NCI-H2107 (cell line): ENCODE results near the gene SYNE1.
"Not testable (repeated sequence)": the region's sequence is repeated elsewhere in the genome, so short reads cannot be mapped to it uniquely, and the experiment has no call there.

Experiments
- DNase-seq: peaks from one replicate; lab custom pipeline; 2025; lab: John Stamatoyannopoulos, UW

Gene SYNE1

DNA sequence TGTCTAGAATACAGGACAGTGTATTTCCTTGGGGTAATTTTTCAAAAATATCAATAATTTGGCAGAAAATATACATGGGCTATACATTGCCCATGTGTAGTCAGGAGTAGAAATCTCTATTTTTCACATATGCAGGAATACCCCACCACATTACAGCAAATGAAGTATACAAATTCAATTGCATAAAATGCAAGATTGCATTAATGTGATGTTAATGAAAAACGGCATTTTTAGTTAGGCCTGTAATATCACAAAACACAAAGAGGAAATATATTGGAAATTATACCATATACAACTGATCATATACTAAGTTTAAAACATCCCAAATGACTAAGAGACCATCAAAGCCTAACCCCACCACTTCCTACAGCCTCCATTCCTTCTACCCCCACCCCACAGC is 154.9 kb downstream of the SYNE1 start:
- no peak for DNase-seq

GRCh38 chr6:152478377-152479010 is 158.7 kb downstream of the SYNE1 start:
- DNase-seq = no peak

GRCh38 chr6:152474354-152474753 is 162.8 kb downstream of the SYNE1 start:
- no peak for DNase-seq

- DNase-seq = no peak
Measured at GRCh38 chr6:152472325-152472724, 164.8 kb downstream of the SYNE1 start.

- no peak for DNase-seq
Measured at GRCh38 chr6:152471456-152472265, 165.5 kb downstream of the SYNE1 start.

DNA sequence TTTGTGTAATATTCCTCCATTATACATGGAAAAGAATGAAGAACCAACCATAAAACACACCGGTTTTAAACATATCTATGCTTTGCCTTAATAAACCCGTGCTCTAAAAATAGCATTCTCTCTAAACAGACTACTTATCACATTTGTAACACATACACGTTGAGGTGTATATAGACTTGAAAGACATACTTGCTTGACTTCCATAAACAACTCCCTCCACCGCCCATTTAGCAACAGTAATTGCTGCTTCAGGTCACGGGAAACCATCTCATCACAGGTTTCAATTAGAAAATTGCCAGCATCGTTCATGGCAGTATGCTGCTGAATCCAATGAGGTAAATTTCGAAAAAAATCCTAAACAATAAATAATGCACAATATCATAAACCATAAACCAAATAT is 174.0 kb downstream of the SYNE1 start:
- DNase-seq = no peak

DNA sequence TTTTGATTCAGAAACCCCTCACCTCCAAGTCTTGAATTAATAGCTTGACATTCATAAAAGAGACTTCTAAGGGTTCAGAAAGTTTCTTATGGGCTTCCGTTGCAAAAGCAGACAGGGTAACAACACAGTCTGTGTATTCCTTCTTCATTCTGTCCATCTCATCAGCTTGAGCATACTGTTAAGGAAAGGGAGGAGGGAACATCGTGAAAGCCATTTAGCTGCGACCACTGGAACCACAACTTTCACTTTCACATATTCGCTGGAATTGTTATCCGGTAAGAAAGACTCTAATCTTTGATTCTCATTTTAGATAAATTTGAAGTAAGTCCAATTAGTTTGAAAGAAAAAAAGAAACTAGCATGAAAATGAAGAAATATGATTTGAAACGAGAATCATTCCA is 174.4 kb downstream of the SYNE1 start:
- DNase-seq = no peak

GRCh38 chr6:152461556-152461955 is 175.6 kb downstream of the SYNE1 start:
- DNase-seq = no peak

GRCh38 chr6:152458648-152459644 is 178.2 kb downstream of the SYNE1 start:
- DNase-seq = no peak

DNA sequence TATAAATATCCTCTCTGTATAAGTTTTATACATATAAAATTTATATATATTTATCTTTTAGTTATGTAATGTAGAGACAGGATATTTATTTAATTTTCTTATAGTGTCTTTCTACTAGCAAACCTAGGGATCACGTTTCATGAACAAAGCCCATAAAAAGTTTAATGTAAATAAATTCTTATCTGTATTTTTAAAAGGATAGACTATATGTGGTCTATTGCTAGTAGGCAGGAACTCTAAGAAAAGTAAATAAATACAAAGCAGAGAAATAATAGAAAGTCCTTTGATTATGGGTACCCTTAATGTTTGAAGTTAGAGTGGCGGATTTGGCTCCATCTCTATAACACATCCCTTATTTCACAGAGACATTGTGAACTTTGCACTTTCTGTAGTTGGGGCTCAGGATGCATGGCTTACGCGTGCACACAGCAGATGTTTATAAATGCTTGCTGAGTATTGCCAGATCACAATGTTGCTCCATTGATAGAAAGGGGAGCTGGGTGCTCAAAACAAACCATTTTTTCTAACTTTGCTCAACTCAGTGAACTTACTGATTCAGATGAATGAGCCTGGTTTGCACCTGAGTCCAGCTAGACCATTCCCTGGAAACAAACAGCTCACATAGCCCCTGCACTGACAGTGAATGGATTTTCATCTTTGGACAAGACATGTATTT is 179.1 kb downstream of the SYNE1 start:
- no peak for DNase-seq

DNA sequence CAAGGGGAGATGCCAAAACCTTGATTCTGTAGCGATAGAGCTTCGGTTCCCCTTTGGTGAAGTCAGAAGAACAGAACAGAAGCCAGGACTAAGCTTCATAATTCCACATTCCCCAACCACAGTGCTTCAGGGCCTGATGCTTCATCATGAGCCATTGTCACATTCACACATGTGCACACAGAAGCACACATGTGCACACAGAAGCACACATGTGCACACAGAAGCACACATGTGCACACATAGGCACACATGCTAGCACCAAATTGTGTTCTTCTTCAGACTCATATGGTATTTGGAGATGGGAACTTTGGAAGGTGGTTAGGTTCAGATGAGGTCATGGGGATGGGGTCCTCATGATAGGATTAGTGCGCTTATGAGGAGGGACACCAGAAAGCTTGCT is 183.2 kb downstream of the SYNE1 start:
- DNase-seq = no peak

- DNase-seq = no peak
Measured at GRCh38 chr6:152453421-152453820, 183.7 kb downstream of the SYNE1 start.

GRCh38 chr6:152452639-152453038 is 184.5 kb downstream of the SYNE1 start:
- no peak for DNase-seq

GRCh38 chr6:152450519-152450918 is 186.6 kb downstream of the SYNE1 start:
- DNase-seq = no peak

- DNase-seq = no peak
Measured at GRCh38 chr6:152441902-152442301, 195.3 kb downstream of the SYNE1 start.

DNA sequence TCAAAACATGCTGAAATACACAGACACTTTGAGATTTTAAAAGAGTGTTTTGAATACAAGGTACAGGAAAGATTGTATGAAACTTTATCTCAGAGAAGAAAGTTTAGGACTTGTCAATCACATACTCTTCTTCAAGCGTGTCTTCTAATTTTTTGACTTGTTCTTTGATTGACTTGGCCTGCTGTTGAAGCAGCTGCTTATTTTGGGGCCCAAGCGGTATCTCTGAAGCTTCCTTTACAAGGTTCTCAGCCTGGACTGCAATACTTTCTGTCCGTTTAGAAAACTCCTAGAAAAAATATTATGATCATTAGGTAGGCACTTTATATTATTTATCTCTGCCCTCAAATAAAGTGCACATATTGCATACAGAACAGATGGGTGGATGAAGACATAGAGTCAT is 201.3 kb downstream of the SYNE1 start:
- DNase-seq = no peak

DNA sequence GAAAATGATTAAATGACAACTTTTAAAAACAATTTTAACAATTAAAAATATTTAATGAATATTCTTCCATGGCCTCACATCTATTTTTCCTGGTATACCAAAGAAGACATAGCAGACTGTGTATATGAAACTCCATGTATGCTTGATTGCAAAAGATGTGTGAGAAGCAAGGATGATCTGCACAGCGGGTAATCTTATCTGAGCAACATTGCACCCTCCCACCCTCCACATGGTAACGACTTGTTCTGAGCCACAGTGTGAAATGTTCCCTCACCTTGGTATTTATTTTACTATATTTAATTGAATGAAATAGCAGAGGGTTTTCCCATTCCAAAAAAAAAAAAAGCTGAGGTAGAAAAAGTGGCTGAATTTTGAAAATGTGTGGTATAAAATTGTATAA is 204.4 kb downstream of the SYNE1 start:
- DNase-seq = no peak

DNA sequence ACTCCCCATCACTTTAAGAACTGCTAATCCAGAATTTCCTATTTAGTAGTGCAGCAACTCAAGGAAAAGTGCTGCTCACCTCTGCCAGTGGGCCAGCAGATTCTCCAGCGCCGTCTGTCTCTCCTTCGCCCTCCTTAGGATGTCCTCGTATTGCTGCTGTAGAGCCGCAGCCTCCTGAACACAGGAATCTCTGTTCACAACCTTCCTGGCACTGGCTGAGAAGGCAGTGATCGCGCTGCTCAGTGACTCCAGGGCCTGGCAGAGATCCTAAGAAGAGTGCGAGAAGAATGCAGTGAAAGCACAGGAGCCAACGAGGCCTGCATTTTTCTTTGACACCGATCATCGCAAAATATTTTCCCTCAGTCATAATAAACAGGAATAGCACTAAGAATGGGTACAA is 209.0 kb downstream of the SYNE1 start:
- no peak for DNase-seq

GRCh38 chr6:152426276-152426675 is 210.9 kb downstream of the SYNE1 start:
- no peak for DNase-seq

GRCh38 chr6:152423216-152424103 is 213.7 kb downstream of the SYNE1 start:
- no peak for DNase-seq

DNA sequence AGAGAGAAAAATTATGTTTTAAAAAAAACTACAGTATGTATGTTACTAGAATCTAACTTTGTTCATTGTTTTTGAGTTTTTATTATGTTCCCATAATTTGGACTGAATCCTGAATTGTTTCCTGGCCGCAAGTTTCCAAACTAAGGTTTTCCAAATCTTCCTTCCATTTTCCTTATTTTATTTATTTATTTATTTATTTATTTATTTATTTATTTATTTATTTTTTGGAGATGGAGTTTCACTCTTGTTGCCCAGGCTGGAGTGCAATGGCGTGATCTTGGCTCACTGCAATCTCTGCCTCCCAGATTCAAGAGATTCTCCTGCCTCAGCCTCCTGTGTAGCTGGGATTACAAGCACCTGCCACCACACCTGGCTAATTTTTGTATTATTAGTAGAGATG is 215.7 kb downstream of the SYNE1 start:
- not testable (repeated sequence) for DNase-seq
